Heart left ventricle (tissue), 13 donors: ENCODE measurements around the gene FOSL2.

ENCODE experiments used
- POLR2A ChIP-seq, 2 donors: fragments of 450-650 bp; IDR thresholded peaks; one replicate each; pipeline ENCODE4 v1.6.1; 2017; ENCODE audit warnings: antibody characterized with exemption in 2 of 2, mild to moderate bottlenecking in 2 of 2, moderate library complexity in 2 of 2
- TF ChIP-seq, protein P1 (sequence below), 12 donors: fragments of 200-600 bp; sonication (generic) in 4 of 12; IDR thresholded peaks; one replicate each; pipeline versions ENCODE4 v1.5.0 to v1.8.0; 2018 to 2022; ENCODE audit warnings: antibody characterized with exemption in 12 of 12, mild to moderate bottlenecking in 5 of 12
- donor health status: ischemic (EF 13 %, LVEDD 7.1; RV severe dilation, severe dysfunction).
- donor health status: DM: no; HTN: yes; CAD: no.
- donor health status: DM: no; HTN: no; CAD: no.
- donor health status: ischemic (EF 25% LVEDD 6.9; RV normal size, moderate dysfunction).
- donor health status: ischemic (EF 25% LVEDD 5.7; RV mildly dilated, moderate dysfunction).
- donor health status: ischemic (EF 35%, LVEDD 5.7; RV mildly dilated, moderate dysfunction).
- donor health status: nonischemic (EF 11% LVEDD 7.7; RV severe dilation, severe dysfunction).
- donor health status: DM: yes; HTN: yes; CAD: no.
- donor health status: PGD.
- donor health status: ischemic (EF 29% LVEDD 5.4; RV normal size, mild dysfunction).
- donor health status: nonischemic (EF 23%, LVEDD 6.1; RV moderate dilation, normal function).

GRCh38 chr2:28436525-28437051 is 43.9 kb downstream of the FOSL2 start:
- TF ChIP-seq, protein P1, sequence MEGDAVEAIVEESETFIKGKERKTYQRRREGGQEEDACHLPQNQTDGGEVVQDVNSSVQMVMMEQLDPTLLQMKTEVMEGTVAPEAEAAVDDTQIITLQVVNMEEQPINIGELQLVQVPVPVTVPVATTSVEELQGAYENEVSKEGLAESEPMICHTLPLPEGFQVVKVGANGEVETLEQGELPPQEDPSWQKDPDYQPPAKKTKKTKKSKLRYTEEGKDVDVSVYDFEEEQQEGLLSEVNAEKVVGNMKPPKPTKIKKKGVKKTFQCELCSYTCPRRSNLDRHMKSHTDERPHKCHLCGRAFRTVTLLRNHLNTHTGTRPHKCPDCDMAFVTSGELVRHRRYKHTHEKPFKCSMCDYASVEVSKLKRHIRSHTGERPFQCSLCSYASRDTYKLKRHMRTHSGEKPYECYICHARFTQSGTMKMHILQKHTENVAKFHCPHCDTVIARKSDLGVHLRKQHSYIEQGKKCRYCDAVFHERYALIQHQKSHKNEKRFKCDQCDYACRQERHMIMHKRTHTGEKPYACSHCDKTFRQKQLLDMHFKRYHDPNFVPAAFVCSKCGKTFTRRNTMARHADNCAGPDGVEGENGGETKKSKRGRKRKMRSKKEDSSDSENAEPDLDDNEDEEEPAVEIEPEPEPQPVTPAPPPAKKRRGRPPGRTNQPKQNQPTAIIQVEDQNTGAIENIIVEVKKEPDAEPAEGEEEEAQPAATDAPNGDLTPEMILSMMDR (IDR thresholded peaks at IDR 0.05), result no peak
- no peak for TF ChIP-seq POLR2A (IDR thresholded peaks at IDR 0.05)
